Breast epithelium (tissue), 3 donors: ENCODE measurements around the gene OSGIN1.

ENCODE experiments used
- POLR2AphosphoS5 ChIP-seq, 3 donors: sonication (generic); formaldehyde crosslinking; IDR thresholded peaks; one replicate each; pipeline ENCODE4 v1.6.1; 2017; ENCODE audit warnings: antibody characterized with exemption in 3 of 3
- TF ChIP-seq, protein P1 (sequence below), 3 donors: fragments of 450-650 bp; IDR thresholded peaks; one replicate each; pipeline ENCODE4 v1.5.1; 2016 to 2017; ENCODE audit warnings: antibody characterized with exemption in 3 of 3, mild to moderate bottlenecking in 3 of 3, moderate library complexity in 3 of 3

DNA sequence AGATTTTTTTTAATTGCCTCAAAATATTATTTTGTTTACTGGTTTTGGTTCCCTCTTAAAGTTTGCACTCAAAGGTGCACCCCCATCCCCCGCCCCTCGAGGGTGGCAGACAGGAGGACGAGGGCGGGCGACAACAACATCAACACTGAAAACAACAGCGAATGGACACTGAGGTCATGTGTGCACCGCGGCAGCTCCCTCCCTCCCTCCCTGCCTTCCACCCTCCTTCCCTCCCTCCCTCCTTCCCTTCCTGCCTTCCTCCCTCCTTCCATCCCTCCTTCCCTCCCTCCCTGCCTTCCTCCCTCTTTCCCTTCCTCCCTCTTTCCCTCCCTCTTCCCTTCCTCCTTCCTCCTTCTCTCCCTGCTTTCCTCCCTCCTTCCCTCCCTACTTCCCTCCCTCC, 1.5 kb upstream of the OSGIN1 start:
- TF ChIP-seq, protein P1, sequence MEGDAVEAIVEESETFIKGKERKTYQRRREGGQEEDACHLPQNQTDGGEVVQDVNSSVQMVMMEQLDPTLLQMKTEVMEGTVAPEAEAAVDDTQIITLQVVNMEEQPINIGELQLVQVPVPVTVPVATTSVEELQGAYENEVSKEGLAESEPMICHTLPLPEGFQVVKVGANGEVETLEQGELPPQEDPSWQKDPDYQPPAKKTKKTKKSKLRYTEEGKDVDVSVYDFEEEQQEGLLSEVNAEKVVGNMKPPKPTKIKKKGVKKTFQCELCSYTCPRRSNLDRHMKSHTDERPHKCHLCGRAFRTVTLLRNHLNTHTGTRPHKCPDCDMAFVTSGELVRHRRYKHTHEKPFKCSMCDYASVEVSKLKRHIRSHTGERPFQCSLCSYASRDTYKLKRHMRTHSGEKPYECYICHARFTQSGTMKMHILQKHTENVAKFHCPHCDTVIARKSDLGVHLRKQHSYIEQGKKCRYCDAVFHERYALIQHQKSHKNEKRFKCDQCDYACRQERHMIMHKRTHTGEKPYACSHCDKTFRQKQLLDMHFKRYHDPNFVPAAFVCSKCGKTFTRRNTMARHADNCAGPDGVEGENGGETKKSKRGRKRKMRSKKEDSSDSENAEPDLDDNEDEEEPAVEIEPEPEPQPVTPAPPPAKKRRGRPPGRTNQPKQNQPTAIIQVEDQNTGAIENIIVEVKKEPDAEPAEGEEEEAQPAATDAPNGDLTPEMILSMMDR (IDR thresholded peaks at IDR 0.05), result no peak
- TF ChIP-seq POLR2AphosphoS5 (IDR thresholded peaks at IDR 0.05), result no peak
